ENCODE results near the gene SLC4A8. TPM values are rescaled to one million over a fixed set of nuclear protein-coding genes. Genes with fewer than 3 reads are reported as not detected.

The SLC4A8 gene
- total RNA-seq, 4 donors from 2014 or later = 0.46 to 1.7 (median 0.90) TPM

DNA sequence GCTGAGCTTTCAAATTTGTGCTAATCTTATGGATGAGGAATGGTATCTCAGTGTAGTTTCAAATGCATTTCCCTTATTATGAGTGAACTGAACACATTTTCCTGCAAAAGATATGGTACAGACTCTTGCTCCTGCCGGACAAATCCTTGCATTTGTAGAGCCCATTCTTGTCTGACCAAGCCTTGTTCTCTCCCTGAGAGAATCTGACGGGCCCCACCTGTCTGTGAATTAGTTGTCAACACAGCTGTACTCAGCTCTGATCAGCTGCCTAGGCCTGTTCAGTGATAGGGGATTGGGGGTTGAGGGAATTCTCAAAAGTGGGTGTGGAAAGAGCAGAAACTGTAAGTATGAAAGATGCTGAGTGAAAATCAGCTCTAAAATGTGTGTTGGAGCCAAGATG is 123.6 kb downstream of the SLC4A8 start:
- Histone ChIP-seq H3K4me1 (no peaks in the 10 kb centered on the region), H3K36me3 (no peaks in the 10 kb centered on the region), H3K27me3 (peaks cover 0 to 23% (median 2%) of the 10 kb centered on the region in 4 donors), H3K4me3 (no peak overlapping the region), H3K27ac (replicated peaks in 1 of 4) (no peak overlapping the region), H3K9me3 (no peaks in the 10 kb centered on the region)
- intact Hi-C loops (cut with DNase I) = no loop called here
- no peak for DNase-seq (ENCODE audit: extremely low spot score)
- 42% methylated on average over 2 of the region's 2 CpGs for WGBS
- TF ChIP-seq, protein P1, sequence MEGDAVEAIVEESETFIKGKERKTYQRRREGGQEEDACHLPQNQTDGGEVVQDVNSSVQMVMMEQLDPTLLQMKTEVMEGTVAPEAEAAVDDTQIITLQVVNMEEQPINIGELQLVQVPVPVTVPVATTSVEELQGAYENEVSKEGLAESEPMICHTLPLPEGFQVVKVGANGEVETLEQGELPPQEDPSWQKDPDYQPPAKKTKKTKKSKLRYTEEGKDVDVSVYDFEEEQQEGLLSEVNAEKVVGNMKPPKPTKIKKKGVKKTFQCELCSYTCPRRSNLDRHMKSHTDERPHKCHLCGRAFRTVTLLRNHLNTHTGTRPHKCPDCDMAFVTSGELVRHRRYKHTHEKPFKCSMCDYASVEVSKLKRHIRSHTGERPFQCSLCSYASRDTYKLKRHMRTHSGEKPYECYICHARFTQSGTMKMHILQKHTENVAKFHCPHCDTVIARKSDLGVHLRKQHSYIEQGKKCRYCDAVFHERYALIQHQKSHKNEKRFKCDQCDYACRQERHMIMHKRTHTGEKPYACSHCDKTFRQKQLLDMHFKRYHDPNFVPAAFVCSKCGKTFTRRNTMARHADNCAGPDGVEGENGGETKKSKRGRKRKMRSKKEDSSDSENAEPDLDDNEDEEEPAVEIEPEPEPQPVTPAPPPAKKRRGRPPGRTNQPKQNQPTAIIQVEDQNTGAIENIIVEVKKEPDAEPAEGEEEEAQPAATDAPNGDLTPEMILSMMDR (IDR thresholded peaks at IDR 0.05) = no peak
- no peak for TF ChIP-seq POLR2AphosphoS5 (IDR thresholded peaks at IDR 0.05)
- TF ChIP-seq POLR2A (IDR thresholded peaks at IDR 0.05; ENCODE audit: low read depth) = no peak
- no peak for TF ChIP-seq EP300 (IDR thresholded peaks at IDR 0.05)

DNA sequence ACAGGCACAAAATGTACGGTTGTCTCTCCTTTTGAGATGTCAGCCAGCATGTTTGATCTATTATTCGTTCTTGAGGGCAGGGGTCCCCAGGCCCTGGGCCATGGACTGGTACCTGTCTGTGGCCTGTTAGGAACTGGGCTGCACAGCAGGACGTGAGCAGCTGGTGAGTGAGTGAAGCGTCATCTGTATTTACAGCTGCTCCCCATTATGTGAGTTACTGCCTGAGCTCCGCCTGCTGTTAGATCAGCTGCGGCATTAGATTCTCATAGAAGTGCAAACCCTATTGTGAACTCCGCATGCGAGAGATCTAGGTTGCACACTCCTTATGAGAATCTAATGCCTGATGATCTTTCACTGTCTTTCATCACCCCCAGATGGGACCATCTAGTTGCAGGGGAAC is 125.0 kb downstream of the SLC4A8 start:
- H3K27ac ChIP-seq (replicated peaks in 1 of 4) = no peak overlapping the region
- intact Hi-C loops (cut with DNase I) = no loop called here
- H3K36me3 ChIP-seq = no peaks in the 10 kb centered on the region
- H3K4me1 ChIP-seq = no peaks in the 10 kb centered on the region
- H3K27me3 ChIP-seq = peaks cover 0 to 16% (median 2%) of the 10 kb centered on the region in 4 donors
- TF ChIP-seq POLR2AphosphoS5 (IDR thresholded peaks at IDR 0.05) = no peak
- no peak for TF ChIP-seq POLR2A (IDR thresholded peaks at IDR 0.05; ENCODE audit: low read depth)
- no peak for TF ChIP-seq EP300 (IDR thresholded peaks at IDR 0.05)
- TF ChIP-seq, protein P1 (IDR thresholded peaks at IDR 0.05) = no peak
- no peak for DNase-seq (ENCODE audit: extremely low spot score)
- H3K9me3 ChIP-seq = peaks cover 0 to 6% (median 0%) of the 10 kb centered on the region in 4 donors
- WGBS = 56% methylated on average over 7 of the region's 8 CpGs
- no peak overlapping the region for H3K4me3 ChIP-seq

Other genes starting within 250 kb of the SLC4A8 start
- gene POU6F1, start 206.8 kb upstream of the SLC4A8 start, total RNA-seq = 10 to 100 TPM; 13.3 to 27.2 (median 16.9) TPM
- 100 to 1,000 TPM; 247 to 451 (median 356) TPM for gene DAZAP2, start 186.0 kb upstream of the SLC4A8 start, total RNA-seq
- gene SMAGP, start 154.4 kb upstream of the SLC4A8 start, total RNA-seq = 1 to 10 TPM; 1.2 to 5.2 (median 4.0) TPM
- 1 to 10 TPM; 1.7 to 8.3 (median 2.9) TPM for gene BIN2, start 100.7 kb upstream of the SLC4A8 start, total RNA-seq
- gene CELA1, start 78.2 kb upstream of the SLC4A8 start, total RNA-seq = not detected
- 1 to 10 TPM; 1.4 to 5.8 (median 3.1) TPM for gene GALNT6, start 33.4 kb upstream of the SLC4A8 start, total RNA-seq
- gene SCN8A, start 166.4 kb downstream of the SLC4A8 start, total RNA-seq = under 1 TPM; 0.26 to 0.42 (median 0.31) TPM